H4 (cell line): Measurements from ENCODE around the gene FXYD4. TPM values are rescaled to one million over a fixed set of nuclear protein-coding genes. Genes with fewer than 3 reads are reported as not detected.
"Not testable (repeated sequence)": the region's sequence is repeated elsewhere in the genome, so short reads cannot be mapped to it uniquely, and the experiment has no call there.

Experiments used
- DNase-seq: peaks from one replicate; pipeline ENCODE4 v3.0.0-alpha.2; 2015; ENCODE audit warnings: low spot score
- total RNA-seq: library from RNA; depleted of rRNA; stranded (reverse); fragments of >200 nt; shearing (Covaris generic); gene quantifications from 2 replicates; pipeline ENCODE4 v1.2.3, GENCODE V29; 2014; rRNA removed

Gene FXYD4
- total RNA-seq, 1 experiment from 2014 or later: not detected

DNA sequence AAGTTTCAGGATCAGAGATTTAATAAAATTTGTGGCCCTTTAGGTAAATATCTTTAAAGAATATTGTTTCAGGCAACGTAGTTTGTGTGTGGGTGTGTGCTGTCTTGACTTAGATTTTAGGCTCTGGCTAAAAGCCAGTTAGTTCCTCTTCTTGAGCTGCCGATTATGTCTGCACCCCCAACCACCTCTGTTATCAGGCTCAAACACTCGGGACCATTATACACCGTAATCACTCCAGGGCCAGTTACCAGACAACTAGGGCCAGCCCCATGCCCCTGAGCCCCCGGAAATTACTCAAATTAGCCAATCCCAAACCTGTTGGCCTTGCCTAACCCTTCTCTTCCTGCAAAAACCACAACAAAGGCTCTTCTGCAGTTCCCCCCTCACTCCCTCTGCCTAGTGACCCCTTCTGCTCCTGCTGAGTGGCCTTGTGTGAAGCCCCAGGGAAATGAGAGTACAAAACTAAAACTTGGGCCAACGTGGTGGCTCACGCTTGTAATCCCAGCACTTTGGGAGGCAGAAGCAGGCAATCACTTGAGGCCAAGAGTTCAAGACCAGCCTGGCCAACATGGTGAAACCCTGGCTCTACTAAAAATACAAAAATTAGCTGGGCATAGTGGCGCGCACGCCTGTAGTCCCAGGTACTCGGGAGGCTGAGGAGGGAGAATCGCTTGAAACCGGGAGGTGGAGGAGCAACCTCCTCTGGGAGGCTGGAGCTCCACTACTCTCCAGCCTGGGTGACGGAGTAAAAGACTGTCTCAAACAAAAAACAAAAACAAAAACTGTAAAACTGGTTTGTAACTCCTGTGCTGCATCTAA lies 46.7 kb downstream of the FXYD4 start:
- no peak for DNase-seq

DNA sequence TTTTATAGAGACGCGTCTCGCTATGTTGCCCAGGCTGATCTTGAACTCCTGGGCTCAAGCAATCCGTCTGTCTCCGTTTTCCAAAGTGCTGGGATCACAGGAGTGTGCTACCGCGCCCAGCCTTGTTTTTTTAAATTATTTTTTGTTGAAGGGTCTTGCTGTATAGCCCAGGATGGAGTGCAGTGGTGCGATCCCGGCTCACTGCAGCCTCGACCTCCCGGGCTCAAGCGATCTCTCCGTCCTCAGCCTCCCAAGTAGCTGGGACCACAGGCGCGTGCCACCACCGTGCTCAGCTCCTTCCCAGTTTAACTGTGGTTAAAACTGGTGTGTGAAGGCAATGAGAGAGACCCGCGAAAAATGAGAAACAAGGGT lies 48.5 kb downstream of the FXYD4 start:
- no peak for DNase-seq

GRCh38 chr10:43420369-43421200 lies 49.1 kb downstream of the FXYD4 start:
- DNase-seq: peak; percentile 60

DNA sequence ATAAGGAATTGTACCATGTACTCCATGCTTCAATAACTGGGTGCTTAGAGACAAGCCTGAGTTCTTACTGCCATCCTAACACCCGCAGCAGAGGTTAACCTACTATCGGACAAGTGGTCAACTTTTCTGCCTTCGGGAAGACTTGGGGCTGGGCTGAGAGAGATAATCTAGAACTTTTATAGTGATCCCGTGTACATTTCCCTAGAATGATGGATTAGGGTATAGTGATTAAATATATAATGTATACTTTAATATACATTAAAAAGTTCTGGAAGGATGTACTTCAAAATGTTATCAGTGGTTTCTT lies 49.7 kb downstream of the FXYD4 start:
- DNase-seq: no peak

DNA sequence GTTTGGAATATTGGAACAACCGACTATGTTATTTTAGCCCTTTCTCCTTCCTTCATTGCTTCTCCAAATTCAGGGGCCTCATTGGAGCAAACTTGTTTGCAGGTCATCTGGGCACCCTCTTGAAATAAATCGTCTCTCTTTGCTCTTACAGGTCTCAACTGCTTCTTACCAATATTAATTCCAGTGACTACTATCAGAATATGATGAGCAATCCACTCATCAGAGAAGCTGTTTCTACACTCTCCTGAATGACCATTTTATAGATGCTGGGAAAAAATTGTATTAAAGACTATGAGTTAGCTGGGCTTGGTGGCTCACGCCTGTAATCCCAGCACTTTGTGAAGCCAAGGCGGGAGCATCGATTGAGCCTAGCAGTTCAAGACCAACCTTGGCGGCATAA lies 50.1 kb downstream of the FXYD4 start:
- DNase-seq: no peak

DNA sequence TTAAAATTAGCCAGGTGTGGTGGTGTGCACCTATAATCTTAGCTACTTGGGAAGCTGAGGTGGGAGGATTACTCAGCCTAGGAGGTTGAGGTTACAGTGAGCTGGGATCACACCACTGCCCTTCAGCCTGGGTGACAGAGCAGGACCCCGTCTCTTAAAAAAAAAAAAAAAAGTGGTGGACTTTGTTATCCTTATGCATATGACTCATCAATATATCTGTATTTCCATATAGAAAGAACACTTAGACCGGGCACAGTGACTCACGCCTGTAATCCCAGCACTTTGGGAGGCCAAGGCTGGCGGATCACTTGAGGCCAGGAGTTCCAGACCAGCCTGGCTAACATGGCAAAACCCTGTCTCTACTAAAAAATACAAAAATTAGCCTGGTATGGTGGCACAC lies 50.5 kb downstream of the FXYD4 start:
- DNase-seq: not testable (repeated sequence)

DNA sequence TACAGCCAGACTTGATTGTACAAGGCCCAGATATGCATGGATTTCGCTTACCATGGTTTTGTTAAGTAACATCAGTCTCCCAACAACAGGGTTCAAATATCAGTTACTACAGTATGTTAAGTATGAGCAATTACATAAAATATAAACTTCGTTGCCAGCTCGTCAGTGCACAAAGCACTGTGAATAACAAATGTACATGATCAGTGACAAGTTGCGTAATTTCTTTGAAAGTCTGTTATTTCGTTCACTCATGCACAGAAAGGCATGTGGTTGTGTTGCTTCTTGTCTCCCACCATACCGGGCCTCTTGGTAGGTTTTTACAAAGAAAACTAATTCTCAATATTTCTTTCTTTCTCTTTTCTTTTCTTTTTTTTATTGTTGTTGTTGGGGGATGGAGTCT lies 53.0 kb downstream of the FXYD4 start:
- DNase-seq: no peak

Other genes with a start within 250 kb of the FXYD4 start
- 1.6 and 3.9 TPM in 2 replicates for gene CSGALNACT2, start 233.2 kb upstream of the FXYD4 start, total RNA-seq
- gene RASGEF1A, start 104.6 kb upstream of the FXYD4 start, total RNA-seq: not detected in 2 replicates
- gene HNRNPF, start 37.5 kb downstream of the FXYD4 start, total RNA-seq: 238 and 256 TPM in 2 replicates
- gene ZNF487, start 65.5 kb downstream of the FXYD4 start, total RNA-seq: 0.66 and 1.4 TPM in 2 replicates
- gene ZNF239, start 203.0 kb downstream of the FXYD4 start, total RNA-seq: 5.7 TPM in 2 replicates
- 3.3 and 3.6 TPM in 2 replicates for gene ZNF485, start 234.8 kb downstream of the FXYD4 start, total RNA-seq